Ramos (cell line): Measurements from ENCODE around the gene DGKH.

Source experiments
- in situ Hi-C: fragments of 300-500 bp; cut with MboI; formaldehyde crosslinking; loops from one replicate; pipeline ENCODE4 v1.14.3; 2022; ENCODE audit warnings: low sequenced_read_pairs; ENCODE audit not compliant: unreplicated experiment

DGKH gene

DNA sequence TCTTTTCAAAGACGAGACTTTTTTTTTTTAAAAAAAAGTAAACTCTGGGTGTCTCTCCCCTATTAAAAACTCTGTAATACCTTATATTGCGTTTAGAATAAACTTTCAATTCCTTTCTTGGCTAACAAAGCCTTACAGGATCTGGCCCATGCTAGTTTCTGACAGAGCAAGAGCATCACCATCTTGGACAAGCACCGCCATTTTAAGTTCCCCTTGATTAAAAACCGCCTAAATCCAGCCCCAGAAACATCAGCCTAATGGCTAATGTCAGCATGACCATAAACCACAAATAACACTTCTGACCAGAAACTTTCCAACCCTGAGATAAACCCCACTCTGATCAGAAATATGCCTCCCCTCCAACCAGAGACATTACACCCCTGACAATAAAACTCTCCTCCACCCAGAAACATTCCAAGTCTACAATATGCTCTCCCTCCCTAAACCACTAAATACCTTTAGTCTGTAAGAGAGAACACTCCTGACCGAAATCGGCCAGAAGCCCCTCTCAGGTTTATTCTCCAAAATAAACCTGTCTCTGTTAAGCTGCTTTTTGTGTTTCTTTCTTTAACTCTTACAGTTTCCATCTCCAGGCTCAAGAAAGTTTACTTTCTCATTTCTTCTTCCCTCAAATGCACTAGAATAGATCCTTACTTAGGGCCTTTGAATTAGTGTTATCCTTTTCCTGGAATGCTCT lies 221.9 kb downstream of the DGKH start:
- in situ Hi-C loops: no loop called here

DNA sequence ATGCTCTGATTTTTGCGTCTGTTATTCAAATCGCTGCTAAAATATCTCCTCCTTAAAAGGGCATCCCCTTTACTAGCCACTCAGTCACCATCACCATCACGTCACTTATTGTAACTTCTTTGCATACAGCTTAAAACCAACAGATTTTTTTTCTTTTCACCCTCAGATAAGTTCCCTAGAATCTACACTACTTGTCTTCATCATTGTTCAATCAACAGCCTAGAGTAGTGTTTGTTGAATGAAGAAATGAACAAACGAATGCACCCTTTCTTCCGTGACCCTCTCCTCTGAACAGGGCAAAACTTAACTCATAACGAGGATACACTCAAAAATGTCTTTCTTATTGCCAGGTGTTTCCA lies 222.4 kb downstream of the DGKH start:
- in situ Hi-C loops: no loop called here

DNA sequence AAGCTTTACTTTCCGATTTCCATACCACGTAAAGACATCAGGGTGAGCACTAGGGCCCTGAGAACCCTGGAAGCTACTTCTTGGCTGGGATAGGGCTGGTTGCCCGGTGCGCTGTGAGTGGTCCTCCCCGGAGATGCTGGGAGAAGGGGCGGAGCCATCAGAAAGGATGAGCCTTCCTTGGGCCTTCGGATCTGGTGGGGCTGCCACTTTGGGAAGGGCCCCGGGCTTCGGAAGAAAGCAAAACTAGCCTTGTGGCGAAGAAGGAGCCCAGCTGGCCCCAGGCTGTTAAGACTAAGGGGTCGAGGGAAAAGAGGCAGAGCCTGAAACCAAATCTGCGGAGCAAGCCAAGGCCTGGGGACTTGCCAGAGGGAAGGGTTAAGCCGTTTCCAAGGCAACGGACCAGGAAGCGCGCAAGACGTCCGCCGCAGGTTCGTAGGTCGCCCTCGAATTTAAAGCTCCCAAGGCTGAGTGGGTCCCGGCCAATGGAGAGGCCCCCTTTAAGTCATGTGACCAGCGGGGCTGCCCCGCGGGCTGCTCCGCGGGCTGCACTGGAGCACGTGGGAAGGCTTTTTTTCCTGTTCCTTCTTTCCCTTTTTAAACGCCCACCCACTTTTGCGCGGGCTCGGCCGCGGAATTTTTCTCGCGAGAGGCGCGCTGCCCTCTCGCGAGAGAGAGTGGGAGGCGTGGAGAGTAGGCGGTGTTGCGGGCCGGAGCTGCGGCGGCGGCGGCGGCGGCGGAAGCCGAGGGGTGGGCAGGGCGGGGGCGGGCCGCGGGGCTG lies 223.1 kb downstream of the DGKH start:
- in situ Hi-C loops: no loop called here

DNA sequence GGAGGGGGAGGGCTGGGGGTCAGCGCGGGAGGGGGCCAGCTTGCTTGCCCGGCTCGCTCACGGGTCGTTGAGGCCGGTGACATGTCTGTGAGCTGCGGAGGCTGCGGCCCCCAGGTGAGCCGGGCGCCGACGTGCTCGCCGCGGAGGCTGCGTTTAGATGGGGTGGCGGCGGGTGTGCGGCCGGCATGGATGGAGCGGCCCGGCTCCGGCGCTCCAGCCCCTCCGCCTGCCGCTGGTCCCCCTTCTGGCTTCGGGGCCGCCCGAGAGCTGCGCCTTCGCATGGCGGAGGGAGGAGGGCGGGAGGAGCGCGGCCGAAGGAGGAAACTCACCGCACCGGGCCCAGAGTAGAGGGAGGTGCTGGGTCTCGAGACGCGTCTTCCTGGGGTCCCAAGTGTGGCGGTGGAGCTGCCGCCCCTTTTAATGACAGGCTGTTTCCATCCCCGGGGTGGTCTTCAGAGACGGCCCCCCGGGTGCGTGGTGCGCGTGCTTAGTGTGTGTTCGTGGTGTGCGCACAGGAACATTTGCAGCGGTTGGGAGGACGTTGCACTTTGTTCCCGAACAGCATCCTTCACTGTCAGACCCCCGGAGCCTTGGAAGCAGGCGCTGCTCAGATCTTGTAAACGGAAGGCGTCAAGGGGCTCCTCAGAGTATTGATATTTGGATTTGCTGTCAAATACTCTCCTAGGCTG lies 223.8 kb downstream of the DGKH start, which contains the start of gene AKAP11:
TSS of gene AKAP11 (plus strand) at position 38 of the 689 bp plus-strand sequence. CDS start 14,197 bp downstream, outside the sequence.
- in situ Hi-C loops: no loop called here

DNA sequence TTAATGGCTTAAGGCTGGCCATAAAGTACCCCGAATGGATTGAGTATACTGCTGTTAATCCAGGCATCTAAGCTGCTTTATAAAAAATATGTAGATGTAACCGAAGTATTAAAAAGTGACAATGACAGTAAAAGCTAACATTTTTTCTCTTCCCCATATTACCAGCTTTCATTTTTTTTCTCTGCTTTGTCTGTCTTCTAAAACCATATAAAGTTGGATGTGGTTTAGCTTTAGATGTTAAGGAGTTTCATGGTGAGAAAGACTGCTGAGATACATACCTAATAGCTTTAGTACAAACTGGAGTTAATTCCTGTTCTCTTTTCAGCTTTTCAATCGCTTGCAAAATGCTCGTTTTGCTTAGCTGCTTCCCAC lies 224.3 kb downstream of the DGKH start:
- in situ Hi-C loops: no loop called here

DNA sequence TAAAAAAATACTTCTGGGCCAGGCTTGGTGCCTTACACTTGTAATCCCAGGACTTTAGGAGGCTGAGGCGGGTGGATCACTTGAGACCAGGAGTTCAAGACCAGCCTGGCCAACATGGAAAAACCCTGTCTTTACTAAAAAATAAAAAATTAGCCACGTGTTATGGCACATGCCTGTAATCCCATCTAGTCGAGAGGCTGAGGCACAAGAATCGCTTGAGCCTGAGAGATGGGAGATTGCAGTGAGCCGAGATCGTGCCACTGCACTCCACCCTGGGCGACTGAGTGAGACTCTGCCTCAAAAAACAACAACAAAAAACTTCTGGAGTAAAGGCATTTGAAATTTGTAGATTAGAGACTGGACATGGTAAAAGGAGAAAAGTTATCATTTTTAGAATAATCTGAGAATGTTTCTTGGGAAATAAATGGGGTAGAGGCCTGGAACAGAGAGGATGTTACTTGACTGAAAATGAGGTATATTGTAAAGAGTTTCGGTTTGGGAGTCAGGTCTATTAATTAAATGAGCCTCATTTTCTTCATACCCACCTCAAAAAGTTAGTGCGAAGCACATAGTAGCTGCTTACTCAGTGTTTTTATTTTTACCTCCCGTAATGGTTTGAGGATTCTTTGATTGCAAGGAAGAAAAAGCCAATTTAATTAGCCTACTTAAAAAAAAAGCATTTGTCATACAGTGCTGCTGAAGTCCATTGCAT lies 226.1 kb downstream of the DGKH start:
- in situ Hi-C loops: no loop called here

DNA sequence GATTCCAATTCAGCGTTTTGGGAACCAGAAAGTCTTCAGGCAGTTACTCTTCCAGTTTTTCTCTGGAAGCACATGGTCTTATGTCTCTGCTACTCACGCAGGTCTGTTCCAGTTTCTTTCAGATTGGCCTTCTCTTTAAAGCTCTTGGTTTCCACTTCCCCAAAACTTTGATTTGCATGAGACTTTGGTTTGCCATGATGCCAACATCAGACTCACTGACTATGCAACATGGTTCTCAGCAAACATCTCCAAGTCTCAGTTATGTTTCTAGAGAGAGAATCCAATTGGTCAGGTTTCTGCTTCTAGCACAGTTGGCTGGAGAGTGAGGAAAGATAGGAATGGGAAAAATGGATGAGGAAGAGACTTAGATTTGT lies 226.6 kb downstream of the DGKH start:
- in situ Hi-C loops: no loop called here

DNA sequence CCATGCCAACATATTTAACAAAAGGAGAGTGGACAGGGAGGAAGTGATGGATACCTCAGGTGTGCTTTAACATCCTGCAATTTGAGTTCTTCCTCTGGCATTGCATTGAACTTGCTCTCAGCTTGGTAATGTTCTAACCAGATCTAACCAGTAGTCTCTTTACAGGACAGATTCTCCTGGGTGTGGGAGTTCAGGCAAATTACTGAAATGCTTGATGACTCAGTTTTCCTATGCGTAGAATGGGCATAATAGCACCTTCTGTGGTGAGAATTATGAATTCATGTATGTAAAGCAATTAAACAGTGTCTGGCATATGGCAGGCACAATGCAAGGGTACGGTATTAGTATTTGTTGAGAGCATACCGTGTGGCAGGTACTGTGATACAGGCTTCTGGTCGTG lies 227.1 kb downstream of the DGKH start:
- in situ Hi-C loops: no loop called here

DNA sequence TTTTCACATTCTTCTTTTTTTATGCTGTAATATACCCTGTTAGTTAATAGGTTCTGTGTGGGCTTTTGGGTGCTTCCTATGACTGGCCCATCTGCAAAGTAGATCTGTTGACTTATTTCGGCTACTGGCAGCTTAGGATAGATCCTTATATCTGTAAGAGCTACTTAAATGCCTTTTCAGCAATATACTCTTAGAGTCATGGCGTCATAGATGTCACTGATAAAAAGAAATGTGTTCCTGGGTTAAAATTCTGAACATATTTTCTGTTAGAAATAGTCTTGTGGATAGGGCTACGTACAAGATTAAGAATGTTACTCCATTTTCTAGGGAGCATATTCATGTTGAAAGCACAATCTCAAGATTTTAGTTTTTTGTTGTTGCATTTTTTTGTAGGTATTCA lies 228.2 kb downstream of the DGKH start:
- in situ Hi-C loops: no loop called here

DNA sequence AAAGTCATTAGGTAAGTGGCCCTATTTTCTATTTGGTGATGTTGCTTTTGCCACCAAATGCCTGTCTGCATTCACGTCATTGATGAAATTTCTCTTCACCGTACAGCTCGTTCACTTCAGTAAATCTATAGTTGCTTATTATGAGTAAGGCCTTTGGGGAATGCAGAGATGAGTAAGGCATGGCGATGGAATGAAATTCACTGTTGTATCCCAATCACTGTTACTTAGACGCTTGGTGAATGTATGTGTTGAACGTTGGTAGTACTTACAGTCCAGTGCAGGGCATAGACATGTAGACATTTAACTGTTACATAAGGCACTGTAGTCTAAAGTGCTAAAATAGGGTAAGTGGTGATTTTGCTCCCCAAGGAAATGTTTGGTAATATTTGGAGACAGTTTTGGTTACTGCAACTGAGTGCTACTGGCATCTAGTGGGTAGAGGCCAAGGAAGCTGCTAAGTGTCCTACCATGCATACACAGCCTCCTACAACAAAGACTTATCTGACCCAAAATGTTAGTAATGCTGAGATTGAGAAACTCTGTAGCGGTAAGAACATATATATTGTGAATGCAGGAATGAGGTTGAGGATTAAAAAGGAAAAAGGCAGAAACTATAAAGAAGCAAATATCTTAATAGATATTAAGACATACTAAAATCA lies 229.3 kb downstream of the DGKH start:
- in situ Hi-C loops: no loop called here

DNA sequence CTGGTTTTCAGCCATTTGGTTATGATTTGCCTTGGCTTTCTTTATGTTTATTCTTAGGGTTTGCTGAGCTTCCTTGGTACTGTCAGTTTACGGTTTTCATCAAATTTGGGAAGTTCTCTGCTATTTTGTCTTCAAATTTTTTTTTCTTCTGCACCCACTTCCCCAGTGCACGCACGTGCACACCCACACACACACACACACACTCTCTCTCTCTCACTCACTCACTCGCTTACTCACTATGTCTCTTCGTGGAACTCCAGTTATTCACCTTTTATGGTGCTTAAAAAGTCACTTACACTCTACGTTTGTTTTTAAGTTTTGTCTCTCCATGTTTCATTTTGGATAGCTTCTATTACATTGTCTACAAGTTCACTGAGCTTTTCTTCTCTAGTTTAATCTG lies 230.6 kb downstream of the DGKH start:
- in situ Hi-C loops: no loop called here

DNA sequence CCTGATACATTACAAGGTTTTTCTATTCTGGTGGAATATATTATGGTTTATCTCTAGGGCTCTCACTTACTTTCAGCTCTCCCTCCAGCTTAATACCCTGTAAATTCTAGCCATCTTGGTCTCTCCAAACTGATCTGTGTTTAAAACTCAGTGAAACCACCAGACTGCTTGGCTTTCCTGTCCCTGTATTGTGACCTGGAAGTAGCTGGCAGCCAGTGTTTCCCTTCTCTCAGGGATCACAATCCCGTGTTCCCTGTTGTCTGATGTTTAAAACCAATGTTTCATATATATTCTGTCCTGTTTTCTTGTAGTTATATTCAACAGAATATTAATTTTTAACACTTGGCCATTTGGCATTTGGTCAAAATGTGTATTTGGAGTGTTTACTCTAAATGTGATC lies 231.5 kb downstream of the DGKH start:
- in situ Hi-C loops: no loop called here

DNA sequence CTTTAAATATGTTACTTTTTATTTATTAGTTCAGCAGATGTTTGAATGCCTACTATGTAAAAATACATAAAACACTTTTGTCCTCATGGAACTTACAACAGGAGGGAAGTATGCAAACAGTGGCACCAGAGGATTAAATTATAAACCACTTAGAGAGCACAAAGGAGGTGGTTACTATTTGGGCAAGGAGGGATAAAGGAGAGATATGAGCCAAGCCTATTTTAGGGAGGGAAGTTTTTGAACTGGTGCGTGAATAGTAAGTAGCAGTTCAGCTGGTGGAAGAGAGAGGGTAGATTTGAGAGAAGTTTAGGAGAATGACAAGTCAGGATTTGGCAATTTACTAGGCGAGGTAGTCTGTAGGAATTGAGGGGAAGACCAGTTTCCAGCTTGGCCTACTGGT lies 232.1 kb downstream of the DGKH start:
- in situ Hi-C loops: no loop called here

DNA sequence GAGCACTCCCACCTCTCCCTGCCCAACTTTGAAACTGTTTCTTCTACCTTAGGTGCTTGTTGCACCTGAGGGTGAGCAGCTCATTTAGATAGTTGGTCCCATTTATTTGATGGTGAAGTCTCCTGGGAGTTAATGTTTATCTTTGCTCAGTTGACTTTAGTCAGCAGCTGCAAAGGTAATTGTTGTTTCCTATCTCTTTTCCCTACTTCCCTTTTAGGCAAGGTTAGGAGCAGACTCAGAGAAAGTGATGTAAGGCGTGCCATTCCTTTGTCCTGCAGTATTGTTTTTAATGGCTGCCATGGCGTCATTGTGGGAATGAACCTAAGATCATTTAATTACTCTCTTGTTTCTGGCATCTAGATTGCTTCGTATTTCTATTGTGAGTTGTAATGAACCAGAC lies 235.1 kb downstream of the DGKH start:
- in situ Hi-C loops: no loop called here

DNA sequence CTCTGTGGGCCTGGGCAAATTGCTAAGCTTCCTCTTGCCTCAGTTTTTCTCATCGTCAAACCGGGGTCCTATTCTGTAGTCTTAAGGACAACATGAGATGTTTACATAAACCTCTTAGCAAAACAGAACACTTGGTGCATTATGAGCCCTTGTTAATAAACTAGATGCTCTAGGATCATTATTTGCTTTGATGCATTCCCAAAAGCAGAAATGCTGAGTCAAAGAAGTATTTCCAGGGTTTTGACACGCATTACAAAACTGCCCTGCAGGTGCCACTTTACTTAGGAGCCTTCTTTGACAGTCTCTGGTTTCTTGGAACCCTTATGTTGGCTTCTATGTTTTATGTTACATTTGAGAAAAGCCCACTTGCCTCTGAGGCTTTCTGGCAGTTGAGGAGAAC lies 235.6 kb downstream of the DGKH start:
- in situ Hi-C loops: no loop called here
